HUES64 (cell line): ENCODE data around the gene EVI2B. TPM values are rescaled to one million over a fixed set of nuclear protein-coding genes. Genes with fewer than 3 reads are reported as not detected.
"Not testable (repeated sequence)": the region's sequence is repeated elsewhere in the genome, so short reads cannot be mapped to it uniquely, and the experiment has no call there.

Experiments
- H3K27ac ChIP-seq: 2 replicates; pipeline ENCODE4 v1.7.0; 2013; ENCODE audit warnings: low read depth, low read length, inconsistent platforms
- H3K27me3 ChIP-seq: 2 replicates; pipeline ENCODE4 v1.6.1; 2013; ENCODE audit warnings: mild to moderate bottlenecking, low read length; ENCODE audit not compliant: insufficient read depth
- H3K36me3 ChIP-seq: 2 replicates; pipeline ENCODE4 v1.6.1; 2013; ENCODE audit warnings: mild to moderate bottlenecking, low read length; ENCODE audit not compliant: insufficient read depth
- H3K4me1 ChIP-seq: 2 replicates; pipeline ENCODE4 v1.6.1; 2013; ENCODE audit warnings: mild to moderate bottlenecking, low read length, moderate library complexity; ENCODE audit not compliant: insufficient read depth
- H3K4me3 ChIP-seq: 2 replicates; pipeline ENCODE4 v1.5.1; 2013; ENCODE audit warnings: mild to moderate bottlenecking, low read length, moderate library complexity
- H3K9ac ChIP-seq: 2 replicates; pipeline ENCODE4 v1.6.1; 2013; ENCODE audit warnings: mild to moderate bottlenecking, low read depth, low read length
- H3K9me3 ChIP-seq: 2 replicates; pipeline ENCODE4 v1.6.1; 2013; ENCODE audit warnings: low read depth, low read length; ENCODE audit not compliant: insufficient read depth
- WGBS: fragments of 150-250, 120-280 bp; methylation state at CpG from one replicate; pipeline ENCODE4 v1.1.7; 2013; ENCODE audit warnings: missing lambda C conversion rate; 5-methylcytosine and 5-hydroxymethylcytosine counted together
- polyA plus RNA-seq, 2 experiments: library from polyadenylated mRNA; stranded (reverse); fragments of 50-300 nt; gene quantifications; one replicate each; pipeline ENCODE4 v1.2.3, GENCODE V29; 2013

EVI2B gene, protein sequence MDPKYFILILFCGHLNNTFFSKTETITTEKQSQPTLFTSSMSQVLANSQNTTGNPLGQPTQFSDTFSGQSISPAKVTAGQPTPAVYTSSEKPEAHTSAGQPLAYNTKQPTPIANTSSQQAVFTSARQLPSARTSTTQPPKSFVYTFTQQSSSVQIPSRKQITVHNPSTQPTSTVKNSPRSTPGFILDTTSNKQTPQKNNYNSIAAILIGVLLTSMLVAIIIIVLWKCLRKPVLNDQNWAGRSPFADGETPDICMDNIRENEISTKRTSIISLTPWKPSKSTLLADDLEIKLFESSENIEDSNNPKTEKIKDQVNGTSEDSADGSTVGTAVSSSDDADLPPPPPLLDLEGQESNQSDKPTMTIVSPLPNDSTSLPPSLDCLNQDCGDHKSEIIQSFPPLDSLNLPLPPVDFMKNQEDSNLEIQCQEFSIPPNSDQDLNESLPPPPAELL
- polyA plus RNA-seq (2013, experiment 1 of 2): not detected
- not detected for polyA plus RNA-seq (2013, experiment 2 of 2)

DNA sequence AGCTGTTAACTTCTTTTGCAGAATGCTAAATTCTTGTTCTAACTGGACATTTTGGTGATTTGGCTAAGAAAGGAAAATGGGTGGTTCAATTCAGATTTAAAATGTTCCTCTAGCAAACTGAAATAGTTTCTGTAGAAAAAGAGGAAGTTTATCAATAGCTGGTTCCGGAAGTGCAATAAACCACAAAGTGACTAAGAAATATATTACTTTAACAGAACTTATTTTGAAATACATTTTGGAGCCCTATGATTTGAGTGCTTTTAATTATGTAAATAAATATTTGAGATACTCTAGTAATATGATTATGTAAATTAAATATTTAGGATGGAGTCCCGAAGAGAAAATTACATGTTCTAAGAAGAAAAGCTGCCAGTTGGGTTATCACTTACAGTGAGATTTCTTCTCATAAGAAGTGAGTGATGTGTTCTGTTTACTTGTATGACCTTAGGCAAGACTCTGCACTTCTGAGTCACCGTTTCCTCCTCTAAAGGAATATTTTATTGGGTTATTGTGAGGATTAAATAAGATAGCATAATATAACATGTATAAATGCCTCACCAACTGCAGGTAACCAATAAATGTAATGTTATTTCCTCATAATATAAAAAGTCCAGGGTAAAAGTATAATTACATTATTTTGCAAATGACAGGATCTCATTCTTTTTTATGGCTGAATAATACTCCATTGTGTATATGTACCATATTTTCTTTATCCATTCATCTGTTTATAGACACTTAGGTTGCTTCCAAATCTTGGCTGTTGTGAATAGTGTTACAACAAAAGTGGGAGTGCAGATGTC is at the start of gene EVI2B:
Gene EVI2B (minus strand): TSS at position 73 of the 800 bp plus-strand sequence. CDS start 8,445 bp downstream, outside the sequence.
- no peak within 1 kb of the TSS for H3K27ac ChIP-seq
- WGBS: 94% methylated on average over 1 of the region's 3 CpGs
- peaks cover 4% of the 10 kb centered on the region; the same call in 1 of the 2 replicates for H3K4me1 ChIP-seq

DNA sequence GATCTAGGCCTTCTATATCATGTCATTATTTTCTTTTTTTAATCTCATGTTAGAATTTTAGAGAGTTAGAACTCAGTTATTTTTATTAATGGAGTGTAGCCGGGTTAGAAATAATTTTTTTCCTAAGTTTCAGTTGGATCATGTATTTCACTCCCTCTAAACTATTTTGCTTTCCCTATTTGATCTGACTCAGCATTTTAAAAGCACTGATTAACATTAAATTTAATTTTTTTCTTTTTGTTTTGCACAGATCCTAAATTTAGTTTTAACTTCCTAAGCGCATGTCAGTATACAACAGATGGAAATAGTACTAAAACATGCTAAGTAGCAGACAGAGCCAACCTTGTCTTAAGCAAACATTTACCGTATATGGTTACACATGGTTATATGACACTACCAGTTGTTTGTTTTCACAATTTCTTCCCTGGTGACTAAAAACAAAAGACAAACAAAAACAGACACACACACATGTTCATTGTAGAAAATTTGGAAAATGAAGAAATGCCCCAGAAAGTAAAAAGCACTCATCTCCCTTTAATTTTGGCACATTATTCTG is 44.1 kb upstream of the EVI2B start:
- Histone ChIP-seq H3K36me3 (peaks cover 78% of the 10 kb centered on the region), H3K27me3 (no peaks in the 10 kb centered on the region), H3K4me1 (no peaks in the 10 kb centered on the region), H3K9me3 (no peaks in the 10 kb centered on the region), H3K4me3 (no peak overlapping the region), H3K27ac (no peak overlapping the region), H3K9ac (no peak overlapping the region)
- WGBS: 96% methylated on average over 3 of the region's 3 CpGs

More for the DNA sequence above, at the start of gene EVI2B:
- no peak within 1 kb of the TSS for H3K9ac ChIP-seq
- no peak within 1 kb of the TSS for H3K4me3 ChIP-seq
- no peaks in the 10 kb centered on the region for H3K27me3 ChIP-seq
- H3K9me3 ChIP-seq: no peaks in the 10 kb centered on the region
- H3K36me3 ChIP-seq: no peaks in the 10 kb centered on the region

DNA sequence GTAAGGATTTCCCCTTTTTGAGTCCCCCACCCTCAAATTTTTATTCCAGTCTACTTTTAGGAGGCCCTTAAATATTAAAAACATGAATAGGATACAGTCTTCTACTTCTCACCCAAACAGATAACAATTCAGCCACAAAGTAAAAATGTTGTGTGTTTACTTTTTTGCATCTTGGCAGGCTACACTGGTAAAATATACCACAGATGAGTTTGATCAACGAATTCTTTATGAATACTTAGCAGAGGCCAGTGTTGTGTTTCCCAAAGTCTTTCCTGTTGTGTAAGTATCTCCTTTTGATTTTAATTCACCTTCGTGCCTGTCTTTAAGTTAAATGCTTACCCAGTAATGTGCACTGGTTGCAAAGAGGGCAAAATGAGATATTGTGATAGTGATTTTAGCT is 43.2 kb upstream of the EVI2B start:
- H3K36me3 ChIP-seq: peaks cover 79% of the 10 kb centered on the region

DNA sequence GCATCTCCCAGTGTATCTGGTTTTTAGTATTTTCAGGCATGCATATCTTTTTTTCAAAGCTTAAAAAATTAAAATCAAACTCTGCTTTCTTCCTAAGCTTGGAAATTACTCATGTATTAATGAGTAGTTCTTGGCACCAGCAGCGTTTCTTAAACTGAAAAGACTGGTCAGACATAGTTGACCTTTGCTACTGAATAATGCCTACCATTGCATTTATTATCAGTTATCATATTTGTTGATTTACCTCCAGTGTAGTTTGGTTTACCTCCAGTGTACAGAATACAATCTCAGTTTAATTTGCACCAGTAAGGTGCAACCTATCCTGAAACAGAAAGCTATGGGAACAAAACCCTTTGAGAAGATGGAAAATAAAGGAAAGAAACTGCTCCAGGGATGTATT is 42.1 kb upstream of the EVI2B start:
- Histone ChIP-seq H3K27me3 (no peaks in the 10 kb centered on the region), H3K27ac (no peak overlapping the region), H3K4me1 (no peaks in the 10 kb centered on the region), H3K9me3 (no peaks in the 10 kb centered on the region), H3K4me3 (no peak overlapping the region), H3K9ac (no peak overlapping the region), H3K36me3 (peaks cover 71% of the 10 kb centered on the region)
- 100% methylated on average over 1 of the region's 1 CpG for WGBS

More for the DNA sequence above, 43.2 kb upstream of the EVI2B start:
- Histone ChIP-seq H3K4me3 (no peak overlapping the region), H3K4me1 (no peaks in the 10 kb centered on the region), H3K9ac (no peak overlapping the region), H3K27me3 (no peaks in the 10 kb centered on the region), H3K27ac (no peak overlapping the region), H3K9me3 (no peaks in the 10 kb centered on the region)
- WGBS: 100% methylated on average over 2 of the region's 2 CpGs

DNA sequence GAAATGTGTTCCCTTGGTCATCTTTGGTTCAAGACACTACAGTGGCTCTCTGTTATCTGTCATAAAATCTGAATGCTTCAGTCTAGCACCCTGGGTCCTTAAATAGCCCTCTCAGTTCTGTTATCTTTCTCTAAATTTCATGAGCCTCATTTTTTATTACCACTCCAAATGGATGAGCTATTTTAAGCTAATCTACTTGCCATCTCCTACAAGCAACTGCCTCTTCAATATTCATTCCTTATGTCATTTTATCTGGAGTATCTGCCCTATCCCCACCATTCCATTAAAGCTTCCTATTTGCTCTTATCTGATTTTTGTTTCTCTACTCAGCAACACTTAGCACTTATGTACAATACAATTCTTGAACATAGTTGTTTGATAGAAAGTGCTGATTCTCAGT is 35.6 kb upstream of the EVI2B start:
- no peak overlapping the region; the same call in 1 of the 2 replicates for H3K9ac ChIP-seq
- H3K27ac ChIP-seq: no peak overlapping the region
- no peaks in the 10 kb centered on the region for H3K9me3 ChIP-seq
- H3K4me1 ChIP-seq: no peaks in the 10 kb centered on the region
- no peak overlapping the region for H3K4me3 ChIP-seq
- H3K27me3 ChIP-seq: no peaks in the 10 kb centered on the region
- peaks cover 48% of the 10 kb centered on the region for H3K36me3 ChIP-seq

DNA sequence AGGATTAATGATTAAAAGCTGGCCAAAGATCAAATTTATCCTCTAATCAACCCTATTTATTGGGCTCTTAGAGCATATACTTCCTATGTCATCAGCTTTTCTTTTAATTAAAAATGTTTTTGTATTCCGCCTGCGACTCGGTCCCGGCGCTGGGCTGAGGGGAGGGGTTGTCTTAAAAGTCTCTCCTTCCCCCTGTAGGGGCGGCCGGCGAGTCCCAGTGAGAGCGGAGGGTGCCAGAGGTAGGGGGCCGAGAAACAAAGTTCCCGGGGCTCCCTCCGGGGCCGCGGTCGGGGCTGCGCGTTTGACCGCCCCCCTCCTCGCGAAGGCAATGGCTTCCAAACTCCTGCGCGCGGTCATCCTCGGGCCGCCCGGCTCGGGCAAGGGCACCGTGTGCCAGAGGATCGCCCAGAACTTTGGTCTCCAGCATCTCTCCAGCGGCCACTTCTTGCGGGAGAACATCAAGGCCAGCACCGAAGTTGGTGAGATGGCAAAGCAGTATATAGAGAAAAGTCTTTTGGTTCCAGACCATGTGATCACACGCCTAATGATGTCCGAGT is 31.4 kb upstream of the EVI2B start:
- not testable (repeated sequence) for H3K4me1 ChIP-seq, H3K27me3 ChIP-seq, H3K4me3 ChIP-seq, H3K9ac ChIP-seq, H3K9me3 ChIP-seq, H3K27ac ChIP-seq
- 100% methylated on average over 4 of the region's 34 CpGs for WGBS
- peaks cover 33% of the 10 kb centered on the region for H3K36me3 ChIP-seq

DNA sequence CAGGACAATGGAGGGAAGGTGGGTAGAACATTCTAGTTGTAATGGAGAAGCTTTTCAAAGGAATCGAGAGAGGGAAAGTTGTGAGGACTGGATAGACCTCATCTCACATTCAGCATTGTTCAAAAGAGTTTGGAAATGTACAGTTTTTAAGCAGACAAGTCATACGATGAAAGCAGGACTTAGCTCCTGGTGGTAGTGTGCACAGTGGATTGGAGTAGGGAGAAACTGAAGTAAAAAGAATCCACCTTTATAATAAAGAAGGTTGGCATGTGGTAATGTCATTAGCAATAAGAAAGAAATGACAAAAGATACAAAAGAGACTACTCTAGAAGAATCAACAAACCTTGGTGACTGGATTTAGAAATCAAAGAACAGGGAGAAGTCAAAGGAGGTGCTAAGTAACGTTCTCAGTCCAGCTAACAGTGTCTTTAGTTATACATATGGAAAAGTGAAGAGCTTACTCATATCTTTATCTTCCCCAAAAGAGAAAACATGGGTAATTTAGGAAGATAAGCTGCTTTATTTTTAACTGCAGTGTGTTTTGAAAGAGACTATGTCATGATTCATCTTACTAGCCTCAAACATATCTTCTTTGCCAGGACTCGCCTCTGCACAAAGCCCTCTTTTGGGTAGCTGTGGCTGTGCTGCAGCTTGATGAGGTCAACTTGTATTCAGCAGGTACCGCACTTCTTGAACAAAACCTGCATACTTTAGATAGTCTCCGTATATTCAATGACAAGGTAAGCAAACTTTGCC is 26.2 kb upstream of the EVI2B start:
- Histone ChIP-seq H3K9ac (no peak overlapping the region), H3K4me1 (no peaks in the 10 kb centered on the region), H3K9me3 (no peaks in the 10 kb centered on the region), H3K36me3 (peaks cover 49% of the 10 kb centered on the region), H3K27ac (no peak overlapping the region), H3K4me3 (no peak overlapping the region), H3K27me3 (no peaks in the 10 kb centered on the region)
- WGBS: 80% methylated on average over 6 of the region's 6 CpGs

DNA sequence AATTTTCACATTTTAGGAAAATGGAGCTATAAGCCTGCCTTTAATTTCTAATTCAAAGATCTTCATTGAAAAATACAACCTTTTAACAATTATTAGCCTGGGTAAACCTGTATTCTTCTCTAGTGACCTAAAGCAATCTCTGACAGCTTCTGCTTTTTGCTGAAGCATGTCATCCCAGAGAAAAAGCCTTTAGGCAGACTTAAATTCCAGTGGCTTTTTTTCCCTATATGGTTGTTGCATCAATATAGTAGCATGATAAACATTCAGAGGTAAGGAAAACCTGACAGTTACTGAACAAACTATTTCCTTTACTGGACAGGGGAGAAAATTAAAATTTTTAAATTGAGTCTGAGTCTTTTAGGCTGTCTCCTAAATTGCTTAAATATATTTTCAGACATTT is 15.4 kb upstream of the EVI2B start:
- no peaks in the 10 kb centered on the region for H3K4me1 ChIP-seq
- no peaks in the 10 kb centered on the region for H3K27me3 ChIP-seq
- H3K27ac ChIP-seq: no peak overlapping the region
- no peak overlapping the region for H3K4me3 ChIP-seq
- H3K36me3 ChIP-seq: peaks cover 37% of the 10 kb centered on the region
- no peak overlapping the region for H3K9ac ChIP-seq
- H3K9me3 ChIP-seq: no peaks in the 10 kb centered on the region

DNA sequence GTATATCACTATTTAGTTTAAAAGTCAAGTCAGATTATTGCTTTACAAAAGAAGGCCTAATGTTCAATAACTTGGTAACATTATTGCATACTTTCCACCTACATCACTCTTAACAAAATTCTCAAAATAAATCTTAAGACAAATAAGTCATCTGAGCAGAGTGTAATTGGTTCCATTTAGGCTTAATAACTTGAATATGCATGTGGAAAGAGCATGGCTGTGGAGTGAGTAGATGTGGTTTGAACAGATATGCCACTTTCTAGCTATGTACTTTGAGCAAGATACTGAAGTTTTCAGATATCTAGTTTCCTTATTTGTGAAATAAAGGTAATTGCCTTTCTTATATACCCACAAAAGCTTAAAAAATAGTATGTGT is 14.3 kb upstream of the EVI2B start:
- H3K27me3 ChIP-seq: no peaks in the 10 kb centered on the region
- no peaks in the 10 kb centered on the region for H3K4me1 ChIP-seq
- no peak overlapping the region for H3K4me3 ChIP-seq
- peaks cover 33% of the 10 kb centered on the region for H3K36me3 ChIP-seq
- H3K9ac ChIP-seq: no peak overlapping the region
- H3K27ac ChIP-seq: no peak overlapping the region
- no peaks in the 10 kb centered on the region for H3K9me3 ChIP-seq

DNA sequence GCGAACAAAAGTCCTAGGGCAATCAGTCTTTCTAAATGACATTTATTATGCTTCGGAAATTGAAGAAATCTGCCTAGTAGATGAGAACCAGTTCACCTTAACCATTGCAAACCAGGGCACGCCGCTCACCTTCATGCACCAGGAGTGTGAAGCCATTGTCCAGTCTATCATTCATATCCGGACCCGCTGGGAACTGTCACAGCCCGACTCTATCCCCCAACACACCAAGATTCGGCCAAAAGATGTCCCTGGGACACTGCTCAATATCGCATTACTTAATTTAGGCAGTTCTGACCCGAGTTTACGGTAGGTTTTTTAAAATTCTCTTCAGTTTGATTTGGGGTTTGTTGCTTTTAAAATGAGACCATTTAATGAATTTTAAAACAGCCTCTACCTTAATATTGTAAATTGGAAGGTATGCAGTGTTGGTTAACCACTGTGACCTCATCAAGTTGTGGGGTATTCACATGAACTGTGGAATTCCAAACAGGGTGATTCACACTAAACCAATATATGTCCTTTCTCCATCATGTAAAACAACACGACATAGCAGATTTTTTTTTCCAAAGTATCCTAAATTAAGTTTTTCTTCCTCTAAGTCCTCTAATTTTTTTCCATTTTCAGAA is 13.8 kb upstream of the EVI2B start:
- Histone ChIP-seq H3K4me3 (no peak overlapping the region), H3K27me3 (no peaks in the 10 kb centered on the region), H3K9ac (no peak overlapping the region), H3K9me3 (no peaks in the 10 kb centered on the region), H3K27ac (no peak overlapping the region), H3K36me3 (peaks cover 31% of the 10 kb centered on the region), H3K4me1 (no peaks in the 10 kb centered on the region)
- WGBS: 95% methylated on average over 12 of the region's 12 CpGs
